ENCODE measurements around the gene SERPINB3. TPM values are rescaled to one million over a fixed set of nuclear protein-coding genes. Genes with fewer than 3 reads are reported as not detected.

SERPINB3 gene
- total RNA-seq, 4 donors from 2014 or later: 0.35 to 70.3 (median 2.1) TPM

- ATAC-seq: no peak
- Histone ChIP-seq H3K4me1 (no peaks in the 10 kb centered on the region), H3K27me3 (no peaks in the 10 kb centered on the region), H3K4me3 (no peak overlapping the region), H3K36me3 (no peaks in the 10 kb centered on the region), H3K9me3 (peaks cover 0 to 40% (median 0%) of the 10 kb centered on the region in 3 donors), H3K27ac (no peak overlapping the region)
- TF ChIP-seq CTCF (IDR thresholded peaks at IDR 0.05): no peak
- TF ChIP-seq EP300 (IDR thresholded peaks at IDR 0.05): no peak
- no peak for TF ChIP-seq POLR2AphosphoS5 (IDR thresholded peaks at IDR 0.05)
- no peak for TF ChIP-seq POLR2A (IDR thresholded peaks at IDR 0.05)
Measured at GRCh38 chr18:63627819-63628218, 33.9 kb downstream of the SERPINB3 start.

GRCh38 chr18:63626431-63626830, 35.3 kb downstream of the SERPINB3 start:
- ATAC-seq: no peak
- H3K4me3 ChIP-seq: no peak overlapping the region
- WGBS, 2 donors (ENCODE audit: low coverage in 1 of 2): 63 to 90% methylated on average over 2 of the region's 4 CpGs
- no peaks in the 10 kb centered on the region for H3K4me1 ChIP-seq
- no peaks in the 10 kb centered on the region for H3K27me3 ChIP-seq
- no peak overlapping the region for H3K27ac ChIP-seq
- H3K36me3 ChIP-seq: no peaks in the 10 kb centered on the region
- TF ChIP-seq CTCF (IDR thresholded peaks at IDR 0.05): no peak
- TF ChIP-seq EP300 (IDR thresholded peaks at IDR 0.05): no peak
- no peak for TF ChIP-seq POLR2A (IDR thresholded peaks at IDR 0.05)
- no peak for TF ChIP-seq POLR2AphosphoS5 (IDR thresholded peaks at IDR 0.05)
- H3K9me3 ChIP-seq: peaks cover 0 to 30% (median 0%) of the 10 kb centered on the region in 3 donors

GRCh38 chr18:63624863-63625262, 36.8 kb downstream of the SERPINB3 start:
- Histone ChIP-seq H3K27me3 (no peaks in the 10 kb centered on the region), H3K9me3 (peaks cover 0 to 40% (median 0%) of the 10 kb centered on the region in 3 donors), H3K4me1 (no peaks in the 10 kb centered on the region), H3K4me3 (no peak overlapping the region), H3K27ac (no peak overlapping the region), H3K36me3 (no peaks in the 10 kb centered on the region)
- 90% methylated on average over 1 of the region's 3 CpGs; no CpG with 5 or more reads in 1 of the 2 donors for WGBS, 2 donors (ENCODE audit: low coverage in 1 of 2)
- ATAC-seq: no peak
- TF ChIP-seq POLR2A (IDR thresholded peaks at IDR 0.05): no peak
- no peak for TF ChIP-seq POLR2AphosphoS5 (IDR thresholded peaks at IDR 0.05)
- no peak for TF ChIP-seq EP300 (IDR thresholded peaks at IDR 0.05)
- no peak for TF ChIP-seq CTCF (IDR thresholded peaks at IDR 0.05)

- no peaks in the 10 kb centered on the region for H3K27me3 ChIP-seq
- ATAC-seq: no peak
- no peaks in the 10 kb centered on the region for H3K36me3 ChIP-seq
- 85 to 88% methylated on average over 3 of the region's 3 CpGs for WGBS, 2 donors (ENCODE audit: low coverage in 1 of 2)
- H3K9me3 ChIP-seq: peaks cover 0 to 20% (median 0%) of the 10 kb centered on the region in 3 donors
- H3K4me3 ChIP-seq: no peak overlapping the region
- H3K27ac ChIP-seq: no peak overlapping the region
- TF ChIP-seq POLR2AphosphoS5 (IDR thresholded peaks at IDR 0.05) (no peak), POLR2A (IDR thresholded peaks at IDR 0.05) (no peak), EP300 (IDR thresholded peaks at IDR 0.05) (no peak), CTCF (IDR thresholded peaks at IDR 0.05) (no peak)
- H3K4me1 ChIP-seq: no peaks in the 10 kb centered on the region
Measured at GRCh38 chr18:63619661-63620060, 42.0 kb downstream of the SERPINB3 start.

- H3K36me3 ChIP-seq: no peaks in the 10 kb centered on the region
- no peak for ATAC-seq
- H3K27ac ChIP-seq: no peak overlapping the region
- H3K9me3 ChIP-seq: peaks cover 0 to 15% (median 0%) of the 10 kb centered on the region in 3 donors
- H3K27me3 ChIP-seq: no peaks in the 10 kb centered on the region
- TF ChIP-seq CTCF (IDR thresholded peaks at IDR 0.05) (no peak), POLR2A (IDR thresholded peaks at IDR 0.05) (no peak), POLR2AphosphoS5 (IDR thresholded peaks at IDR 0.05) (no peak), EP300 (IDR thresholded peaks at IDR 0.05) (no peak)
- H3K4me3 ChIP-seq: no peak overlapping the region
- WGBS, 2 donors (ENCODE audit: low coverage in 1 of 2): 51 to 74% methylated on average over 2 of the region's 2 CpGs
- no peaks in the 10 kb centered on the region for H3K4me1 ChIP-seq
Measured at GRCh38 chr18:63617915-63618234, 43.8 kb downstream of the SERPINB3 start.
